ENCODE results near the gene CHL1. TPM values are rescaled to one million over a fixed set of nuclear protein-coding genes. Genes with fewer than 3 reads are reported as not detected.
A peak's percentile ranks its signal among the peaks of the same experiment; 100 is the strongest.

Gene CHL1
- total and polyA plus RNA-seq, 8 donors: 1.1 to 10.7 (median 2.2) TPM

DNA sequence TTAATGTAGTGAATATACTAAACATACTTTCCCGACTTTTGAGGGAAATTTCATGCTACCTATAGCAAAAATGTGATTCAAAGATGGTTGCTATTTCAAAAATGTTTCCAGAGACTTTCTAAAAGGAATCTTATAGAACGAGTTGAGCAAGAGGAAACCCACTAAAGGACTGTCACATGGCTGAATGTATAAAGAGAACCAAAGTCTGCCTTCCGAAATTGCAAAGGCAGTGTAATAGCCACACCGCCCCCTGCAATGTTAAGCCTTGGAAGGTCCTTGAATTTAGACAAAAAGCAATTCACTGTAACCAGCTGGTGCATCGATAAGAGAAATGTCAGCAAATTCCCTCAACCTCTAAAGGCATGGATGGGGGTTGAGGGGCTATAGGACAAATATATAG, 142.8 kb downstream of the CHL1 start:
- Histone ChIP-seq H3K27me3 (no peaks in the 10 kb centered on the region), H3K36me3 (no peaks in the 10 kb centered on the region), H3K27ac (no peak overlapping the region), H3K9me3 (no peaks in the 10 kb centered on the region), H3K4me3 (no peak overlapping the region), H3K4me1 (no peaks in the 10 kb centered on the region)
- TF ChIP-seq, protein P1, sequence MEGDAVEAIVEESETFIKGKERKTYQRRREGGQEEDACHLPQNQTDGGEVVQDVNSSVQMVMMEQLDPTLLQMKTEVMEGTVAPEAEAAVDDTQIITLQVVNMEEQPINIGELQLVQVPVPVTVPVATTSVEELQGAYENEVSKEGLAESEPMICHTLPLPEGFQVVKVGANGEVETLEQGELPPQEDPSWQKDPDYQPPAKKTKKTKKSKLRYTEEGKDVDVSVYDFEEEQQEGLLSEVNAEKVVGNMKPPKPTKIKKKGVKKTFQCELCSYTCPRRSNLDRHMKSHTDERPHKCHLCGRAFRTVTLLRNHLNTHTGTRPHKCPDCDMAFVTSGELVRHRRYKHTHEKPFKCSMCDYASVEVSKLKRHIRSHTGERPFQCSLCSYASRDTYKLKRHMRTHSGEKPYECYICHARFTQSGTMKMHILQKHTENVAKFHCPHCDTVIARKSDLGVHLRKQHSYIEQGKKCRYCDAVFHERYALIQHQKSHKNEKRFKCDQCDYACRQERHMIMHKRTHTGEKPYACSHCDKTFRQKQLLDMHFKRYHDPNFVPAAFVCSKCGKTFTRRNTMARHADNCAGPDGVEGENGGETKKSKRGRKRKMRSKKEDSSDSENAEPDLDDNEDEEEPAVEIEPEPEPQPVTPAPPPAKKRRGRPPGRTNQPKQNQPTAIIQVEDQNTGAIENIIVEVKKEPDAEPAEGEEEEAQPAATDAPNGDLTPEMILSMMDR (IDR thresholded peaks at IDR 0.05): no peak
- intact Hi-C loops (cut with DNase I): no loop called here
- DNase-seq (peak in 1 of 4 donors; percentile 17), ATAC-seq (no peak)

DNA sequence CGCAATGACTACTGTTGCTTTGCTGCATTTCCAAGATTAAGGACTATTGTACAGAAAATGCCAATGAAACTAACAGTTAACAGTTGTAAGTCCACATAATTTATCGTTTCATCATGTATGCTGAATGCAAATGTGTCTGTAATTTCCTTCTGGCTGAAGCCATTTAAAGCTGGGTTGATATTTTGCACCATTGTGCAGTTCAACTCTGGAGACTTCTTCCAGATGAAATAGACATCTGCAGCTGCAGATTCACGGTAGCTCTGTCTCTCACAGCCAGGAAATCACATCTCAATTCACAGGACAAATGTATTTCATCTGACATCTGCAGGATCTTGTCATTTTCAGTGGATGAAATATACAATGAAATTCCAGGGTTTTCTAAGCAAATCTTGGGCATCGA, 145.4 kb downstream of the CHL1 start:
- intact Hi-C loops (cut with DNase I): no loop called here
- no peaks in the 10 kb centered on the region for H3K9me3 ChIP-seq
- ATAC-seq: no peak
- TF ChIP-seq, protein P1 (IDR thresholded peaks at IDR 0.05): no peak
- H3K27me3 ChIP-seq: no peaks in the 10 kb centered on the region
- no peaks in the 10 kb centered on the region for H3K4me1 ChIP-seq
- no peak for DNase-seq
- H3K36me3 ChIP-seq: no peaks in the 10 kb centered on the region
- no peak overlapping the region for H3K4me3 ChIP-seq
- no peak overlapping the region for H3K27ac ChIP-seq

GRCh38 chr3:346186-346585, 149.6 kb downstream of the CHL1 start:
- intact Hi-C loops (cut with DNase I): no loop called here
- Histone ChIP-seq H3K9me3 (no peaks in the 10 kb centered on the region), H3K4me1 (no peaks in the 10 kb centered on the region), H3K27ac (no peak overlapping the region), H3K4me3 (no peak overlapping the region), H3K36me3 (no peaks in the 10 kb centered on the region), H3K27me3 (no peaks in the 10 kb centered on the region)
- DNase-seq: no peak
- TF ChIP-seq, protein P1 (IDR thresholded peaks at IDR 0.05): no peak
- ATAC-seq: peak; percentile 75

DNA sequence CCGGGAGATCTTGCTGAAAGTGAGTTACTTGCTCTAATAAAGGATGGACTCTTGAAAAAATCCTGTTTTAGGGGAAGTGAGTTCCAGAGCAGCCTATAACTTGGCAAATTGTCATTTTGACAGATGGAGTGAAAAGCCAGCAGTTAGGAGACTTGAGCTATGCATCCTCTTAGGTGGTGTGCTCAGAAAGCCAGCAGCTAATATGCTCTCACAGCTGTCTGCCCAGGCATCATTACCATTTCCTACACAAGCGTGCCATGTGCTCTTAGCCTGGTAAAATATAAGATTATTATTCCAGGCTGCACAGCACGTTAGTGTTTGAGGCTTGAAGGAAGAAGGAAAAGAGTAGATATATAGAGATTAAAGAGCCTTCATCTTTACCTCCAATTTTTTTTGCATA, 151.0 kb downstream of the CHL1 start:
- TF ChIP-seq, protein P1 (IDR thresholded peaks at IDR 0.05): no peak
- Histone ChIP-seq H3K4me1 (no peaks in the 10 kb centered on the region), H3K9me3 (no peaks in the 10 kb centered on the region), H3K4me3 (no peak overlapping the region), H3K36me3 (no peaks in the 10 kb centered on the region), H3K27ac (no peak overlapping the region), H3K27me3 (no peaks in the 10 kb centered on the region)
- no peak for ATAC-seq
- intact Hi-C loops (cut with DNase I): no loop called here
- DNase-seq: no peak

DNA sequence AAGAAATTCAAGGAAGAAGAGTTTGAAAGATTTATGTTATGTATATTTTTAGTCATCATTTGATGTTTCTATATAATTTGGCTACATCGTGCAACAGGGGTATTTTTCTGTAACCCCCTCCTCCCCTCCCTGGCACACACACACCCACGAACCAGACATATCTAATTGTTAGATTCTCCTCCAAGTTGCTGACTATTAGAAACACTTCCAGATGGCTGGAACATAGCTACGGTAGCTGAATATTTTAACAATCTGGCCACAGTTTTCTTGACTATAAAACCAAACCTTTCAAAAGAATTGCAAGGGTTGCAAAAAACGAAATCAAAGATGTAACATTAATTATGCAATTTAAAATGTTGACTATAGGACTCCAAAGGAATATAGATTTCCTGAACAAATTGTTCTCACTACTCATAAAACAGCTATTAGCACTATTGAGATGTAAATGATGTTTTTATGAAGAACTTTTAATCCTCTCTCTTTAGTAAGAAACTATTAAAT, 154.4 kb downstream of the CHL1 start:
- Histone ChIP-seq H3K27me3 (no peaks in the 10 kb centered on the region), H3K4me1 (no peaks in the 10 kb centered on the region), H3K27ac (no peak overlapping the region), H3K36me3 (no peaks in the 10 kb centered on the region), H3K9me3 (no peaks in the 10 kb centered on the region), H3K4me3 (no peak overlapping the region)
- TF ChIP-seq, protein P1 (IDR thresholded peaks at IDR 0.05): no peak
- DNase-seq (no peak), ATAC-seq (no peak)
- intact Hi-C loops (cut with DNase I): no loop called here
